ENCODE results near the gene SIM2. TPM values are rescaled to one million over a fixed set of nuclear protein-coding genes. Genes with fewer than 3 reads are reported as not detected.

Gene SIM2
- total and polyA plus RNA-seq, 2 of the 13 experiments (the other 11 are each of a cell fraction or from before 2014, with no cell fraction given), result 0.36 to 0.53 TPM

DNA sequence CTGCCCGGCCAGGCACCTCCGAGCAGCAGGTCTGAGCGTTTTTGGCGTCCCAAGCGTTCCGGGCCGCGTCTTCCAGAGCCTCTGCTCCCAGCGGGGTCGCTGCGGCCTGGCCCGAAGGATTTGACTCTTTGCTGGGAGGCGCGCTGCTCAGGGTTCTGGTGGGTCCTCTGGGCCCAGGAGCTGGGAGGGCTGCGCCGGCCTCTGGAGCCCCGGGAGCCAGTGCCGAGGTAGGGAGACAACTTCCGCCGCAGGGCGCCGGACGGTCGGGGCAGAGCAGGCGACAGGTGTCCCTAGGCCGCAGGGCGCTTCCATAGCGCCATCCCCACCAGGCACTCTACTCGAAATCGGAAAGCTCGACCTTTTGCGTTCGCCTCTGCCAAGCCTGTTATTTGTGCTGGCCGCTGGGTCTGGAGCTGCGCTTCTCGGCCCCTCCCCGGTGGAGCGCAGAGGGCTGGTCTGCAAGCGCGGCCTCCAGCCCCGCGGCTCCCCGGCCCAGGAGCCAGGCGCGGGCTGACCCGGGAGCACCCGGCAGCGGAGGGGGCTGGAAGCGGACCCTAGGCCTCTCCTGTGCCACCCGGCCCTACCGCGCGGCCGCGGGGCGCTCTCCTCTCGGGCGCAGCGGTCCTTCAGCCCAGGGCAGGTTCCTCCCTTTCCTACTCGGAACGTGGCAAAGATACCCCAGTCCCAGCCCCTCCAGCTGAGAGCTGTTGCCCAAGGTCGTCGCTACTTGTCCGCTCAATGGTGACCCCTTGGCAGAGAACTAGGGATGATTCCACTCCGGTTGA lies 2.2 kb downstream of the SIM2 start (continued):
- TF ChIP-seq GATAD1 (CRISPR knock-in tag; IDR thresholded peaks at IDR 0.05), result no peak
- TF ChIP-seq ELF4 (CRISPR knock-in tag; IDR thresholded peaks at IDR 0.05; ENCODE audit: borderline replicate concordance), result no peak
- 0 out of 2 replicates have a peak, but pooled peaks have one; percentile 28 for TF ChIP-seq HOXA5 (CRISPR knock-in tag; IDR thresholded peaks at IDR 0.05)
- TF ChIP-seq KDM5A (IDR thresholded peaks at IDR 0.05; ENCODE audit: borderline replicate concordance, low read length), result no peak
- TF ChIP-seq NFIB (CRISPR knock-in tag; IDR thresholded peaks at IDR 0.05; ENCODE audit: borderline replicate concordance), result no peak
- TF ChIP-seq ZNF160 (CRISPR knock-in tag; IDR thresholded peaks at IDR 0.05), result no peak
- TF ChIP-seq ZNF451 (CRISPR knock-in tag; IDR thresholded peaks at IDR 0.05), result no peak
- TF ChIP-seq FOXP1 (IDR thresholded peaks at IDR 0.05), result no peak
- TF ChIP-seq FOXP1 (CRISPR knock-in tag; IDR thresholded peaks at IDR 0.05), result no peak
- TF ChIP-seq ZNF296 (CRISPR knock-in tag; conservative IDR thresholded peaks at IDR 0.05), result no peak
- TF ChIP-seq ZNF589 (CRISPR knock-in tag; conservative IDR thresholded peaks at IDR 0.05), result no peak
- no peak for TF ChIP-seq AKAP8 (CRISPR knock-in tag; IDR thresholded peaks at IDR 0.05)
- no peak for TF ChIP-seq KLF16 (CRISPR knock-in tag; IDR thresholded peaks at IDR 0.05)
- no peak for TF ChIP-seq SAP130 (CRISPR knock-in tag; IDR thresholded peaks at IDR 0.05; ENCODE audit: low read depth)
- TF ChIP-seq, protein P1, sequence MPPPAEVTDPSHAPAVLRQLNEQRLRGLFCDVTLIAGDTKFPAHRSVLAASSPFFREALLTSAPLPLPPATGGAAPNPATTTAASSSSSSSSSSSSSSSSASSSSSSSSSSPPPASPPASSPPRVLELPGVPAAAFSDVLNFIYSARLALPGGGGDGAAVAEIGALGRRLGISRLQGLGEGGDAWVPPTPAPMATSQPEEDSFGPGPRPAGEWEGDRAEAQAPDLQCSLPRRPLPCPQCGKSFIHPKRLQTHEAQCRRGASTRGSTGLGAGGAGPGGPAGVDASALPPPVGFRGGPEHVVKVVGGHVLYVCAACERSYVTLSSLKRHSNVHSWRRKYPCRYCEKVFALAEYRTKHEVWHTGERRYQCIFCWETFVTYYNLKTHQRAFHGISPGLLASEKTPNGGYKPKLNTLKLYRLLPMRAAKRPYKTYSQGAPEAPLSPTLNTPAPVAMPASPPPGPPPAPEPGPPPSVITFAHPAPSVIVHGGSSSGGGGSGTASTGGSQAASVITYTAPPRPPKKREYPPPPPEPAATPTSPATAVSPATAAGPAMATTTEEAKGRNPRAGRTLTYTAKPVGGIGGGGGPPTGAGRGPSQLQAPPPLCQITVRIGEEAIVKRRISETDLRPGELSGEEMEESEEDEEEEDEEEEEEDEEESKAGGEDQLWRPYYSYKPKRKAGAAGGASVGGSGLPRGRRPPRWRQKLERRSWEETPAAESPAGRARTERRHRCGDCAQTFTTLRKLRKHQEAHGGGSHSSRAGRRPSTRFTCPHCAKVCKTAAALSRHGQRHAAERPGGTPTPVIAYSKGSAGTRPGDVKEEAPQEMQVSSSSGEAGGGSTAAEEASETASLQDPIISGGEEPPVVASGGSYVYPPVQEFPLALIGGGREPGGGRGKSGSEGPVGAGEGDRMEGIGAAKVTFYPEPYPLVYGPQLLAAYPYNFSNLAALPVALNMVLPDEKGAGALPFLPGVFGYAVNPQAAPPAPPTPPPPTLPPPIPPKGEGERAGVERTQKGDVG (CRISPR knock-in tag; IDR thresholded peaks at IDR 0.05; ENCODE audit: borderline replicate concordance), result no peak
- TF ChIP-seq ZNF768 (CRISPR knock-in tag; IDR thresholded peaks at IDR 0.05), result no peak; the same call in 1 of the 2 replicates
- no peak for TF ChIP-seq ZNF572 (CRISPR knock-in tag; IDR thresholded peaks at IDR 0.05)
- TF ChIP-seq, protein P2, sequence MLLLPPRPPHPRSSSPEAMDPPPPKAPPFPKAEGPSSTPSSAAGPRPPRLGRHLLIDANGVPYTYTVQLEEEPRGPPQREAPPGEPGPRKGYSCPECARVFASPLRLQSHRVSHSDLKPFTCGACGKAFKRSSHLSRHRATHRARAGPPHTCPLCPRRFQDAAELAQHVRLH (CRISPR knock-in tag; IDR thresholded peaks at IDR 0.05; ENCODE audit: borderline replicate concordance, low read depth), result no peak
- no peak for TF ChIP-seq ZNF33B (CRISPR knock-in tag; IDR thresholded peaks at IDR 0.05)
- no peak for TF ChIP-seq ZNF441 (CRISPR knock-in tag; IDR thresholded peaks at IDR 0.05; ENCODE audit: borderline replicate concordance)
- TF ChIP-seq CENPBD1 (CRISPR knock-in tag; IDR thresholded peaks at IDR 0.05; ENCODE audit: borderline replicate concordance, low read depth), result no peak
- no peak for TF ChIP-seq NR3C1 (CRISPR knock-in tag; IDR thresholded peaks at IDR 0.05)

All from HepG2 (cell line).